B cell (primary cell): ENCODE results near the gene NPPB.

Source experiments
- CTCF ChIP-seq: fragments of 200-600 bp; IDR thresholded peaks from one replicate; pipeline ENCODE4 v1.8.0; 2022; ENCODE audit warnings: antibody characterized with exemption, mild to moderate bottlenecking
- EZH2 ChIP-seq: IDR thresholded peaks from 2 replicates; pipeline ENCODE4 v1.6.1; 2012; ENCODE audit warnings: borderline replicate concordance, low read depth, mild to moderate bottlenecking, moderate library complexity, low read length; ENCODE audit not compliant: insufficient read depth, poor library complexity, severe bottlenecking

GRCh38 chr1:11813021-11813420 lies 45.7 kb downstream of the NPPB start:
- TF ChIP-seq CTCF = no peak
- no peak for TF ChIP-seq EZH2
